ENCODE results near the gene PRKAG1. TPM values are rescaled to one million over a fixed set of nuclear protein-coding genes. Genes with fewer than 3 reads are reported as not detected.

Gene PRKAG1
- total and polyA plus RNA-seq, 7 donors, result 48.6 to 71.3 (median 61.3) TPM

GRCh38 chr12:49043856-49044258 is 25.3 kb upstream of the PRKAG1 start:
- no peaks in the 10 kb centered on the region for H3K9me3 ChIP-seq
- DNase-seq, result peak; percentile 80
- no peak overlapping the region for H3K27ac ChIP-seq
- H3K27me3 ChIP-seq, result no peaks in the 10 kb centered on the region
- intact Hi-C loops (cut with DNase I), result no loop called here
- 54 to 61% methylated on average over 11 of the region's 11 CpGs for WGBS, 2 donors
- peaks cover 90 to 100% (median 95%) of the 10 kb centered on the region in 4 donors for H3K36me3 ChIP-seq
- no peak overlapping the region for H3K4me3 ChIP-seq
- TF ChIP-seq CTCF (IDR thresholded peaks at IDR 0.05) (peak; percentile 39 to 63 (median 48)), POLR2AphosphoS5 (IDR thresholded peaks at IDR 0.05) (no peak), POLR2A (IDR thresholded peaks at IDR 0.05) (no peak)
- no peaks in the 10 kb centered on the region for H3K4me1 ChIP-seq

GRCh38 chr12:49043241-49043640 is 24.7 kb upstream of the PRKAG1 start:
- 93 to 94% methylated on average over 4 of the region's 4 CpGs for WGBS, 2 donors
- DNase-seq, result no peak
- intact Hi-C loops (cut with DNase I), result no loop called here

GRCh38 chr12:49041881-49042484 is 23.4 kb upstream of the PRKAG1 start:
- TF ChIP-seq CTCF (IDR thresholded peaks at IDR 0.05) (no peak), POLR2A (IDR thresholded peaks at IDR 0.05) (no peak), EP300 (IDR thresholded peaks at IDR 0.05) (no peak), POLR2AphosphoS5 (IDR thresholded peaks at IDR 0.05) (no peak)
- intact Hi-C loops (cut with DNase I), result no loop called here
- no peak overlapping the region for H3K4me3 ChIP-seq
- WGBS, 2 donors, result 89 to 92% methylated on average over 18 of the region's 18 CpGs
- no peak for DNase-seq
- no peaks in the 10 kb centered on the region for H3K27me3 ChIP-seq
- no peaks in the 10 kb centered on the region for H3K9me3 ChIP-seq
- no peak overlapping the region for H3K27ac ChIP-seq
- no peaks in the 10 kb centered on the region for H3K4me1 ChIP-seq
- peaks cover 87 to 100% (median 96%) of the 10 kb centered on the region in 4 donors for H3K36me3 ChIP-seq

More at GRCh38 chr12:49043241-49043640, 24.7 kb upstream of the PRKAG1 start:
- Histone ChIP-seq H3K4me3 (no peak overlapping the region), H3K9me3 (no peaks in the 10 kb centered on the region), H3K27ac (no peak overlapping the region), H3K27me3 (no peaks in the 10 kb centered on the region), H3K4me1 (no peaks in the 10 kb centered on the region), H3K36me3 (peaks cover 90 to 100% (median 95%) of the 10 kb centered on the region in 4 donors)
- no peak for TF ChIP-seq EP300 (IDR thresholded peaks at IDR 0.05)
- no peak for TF ChIP-seq POLR2AphosphoS5 (IDR thresholded peaks at IDR 0.05)
- TF ChIP-seq POLR2A (IDR thresholded peaks at IDR 0.05), result no peak
- TF ChIP-seq CTCF (IDR thresholded peaks at IDR 0.05), result no peak

GRCh38 chr12:49041036-49041880 is 22.7 kb upstream of the PRKAG1 start:
- Histone ChIP-seq H3K9me3 (no peaks in the 10 kb centered on the region), H3K4me1 (no peaks in the 10 kb centered on the region), H3K27ac (no peak overlapping the region), H3K36me3 (peaks cover 80 to 99% (median 94%) of the 10 kb centered on the region in 4 donors), H3K27me3 (no peaks in the 10 kb centered on the region), H3K4me3 (no peak overlapping the region)
- WGBS, 2 donors, result 95 to 97% methylated on average over 31 of the region's 31 CpGs
- intact Hi-C loops (cut with DNase I), result no loop called here
- TF ChIP-seq POLR2AphosphoS5 (IDR thresholded peaks at IDR 0.05), result no peak
- no peak for TF ChIP-seq EP300 (IDR thresholded peaks at IDR 0.05)
- TF ChIP-seq POLR2A (IDR thresholded peaks at IDR 0.05), result no peak
- no peak for TF ChIP-seq CTCF (IDR thresholded peaks at IDR 0.05)
- DNase-seq, result no peak
